Measurements from ENCODE around the gene KRT39.

The KRT39 gene

DNA sequence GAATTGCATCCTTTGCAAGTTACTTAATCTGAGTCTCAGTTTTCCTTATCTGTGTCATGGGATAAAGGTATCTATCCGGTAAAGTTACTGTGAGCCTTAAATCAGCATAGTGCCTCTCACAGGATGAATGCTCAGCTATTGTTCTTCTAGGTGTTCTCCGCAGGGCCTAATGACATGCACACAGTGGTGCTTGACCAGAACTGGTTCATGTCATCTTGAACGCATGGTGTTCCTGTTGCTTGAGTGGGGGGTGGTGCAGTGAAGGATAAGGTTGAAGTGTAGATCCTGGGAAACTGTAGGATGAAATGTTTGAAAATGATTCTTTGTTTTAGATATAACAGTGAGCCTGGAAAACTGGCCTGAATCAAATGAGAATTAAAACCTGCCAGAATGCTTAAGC, 13.4 kb upstream of the KRT39 start:
- no peak for DNase-seq

DNA sequence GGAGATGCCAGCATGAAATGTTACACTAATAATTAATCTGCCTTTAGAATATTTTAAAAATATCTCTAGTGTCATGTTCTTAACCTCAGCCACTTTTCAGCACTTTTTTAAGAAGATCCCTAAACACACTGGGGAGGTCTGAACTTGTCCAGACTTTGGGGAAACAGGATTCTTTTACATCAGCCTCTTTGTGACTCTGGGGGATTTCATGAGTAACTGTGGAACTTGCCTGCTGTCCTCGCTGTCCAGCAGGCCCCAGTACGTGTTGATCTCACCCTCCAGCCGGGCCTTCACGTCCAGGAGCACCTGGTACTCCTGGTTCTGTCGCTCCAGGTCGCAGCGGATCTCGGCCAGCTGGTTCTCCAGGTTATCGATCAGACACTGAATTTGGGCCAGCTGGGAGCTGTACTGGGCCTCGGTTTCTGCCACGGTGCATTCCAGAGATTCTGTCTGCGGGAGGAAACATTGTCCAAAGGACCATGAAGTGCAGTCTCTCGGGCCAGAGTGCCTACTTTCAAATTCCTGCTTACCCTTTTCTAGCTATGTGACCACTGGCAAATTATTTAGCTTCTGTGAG, 11.9 kb upstream of the KRT39 start:
- DNase-seq, result no peak

GRCh38 chr17:40975516-40975915, 8.8 kb upstream of the KRT39 start:
- no peak for DNase-seq

- no peak for DNase-seq
These were observed 7.6 kb upstream of the KRT39 start for GRCh38 chr17:40974366-40974765.

GRCh38 chr17:40967582-40967981, 834 bp upstream of the KRT39 start:
- DNase-seq, result no peak

GRCh38 chr17:40963838-40964237, 2.9 kb downstream of the KRT39 start:
- DNase-seq, result peak; percentile 45

- DNase-seq, result no peak
These were observed 4.6 kb downstream of the KRT39 start for GRCh38 chr17:40962059-40962561.

DNA sequence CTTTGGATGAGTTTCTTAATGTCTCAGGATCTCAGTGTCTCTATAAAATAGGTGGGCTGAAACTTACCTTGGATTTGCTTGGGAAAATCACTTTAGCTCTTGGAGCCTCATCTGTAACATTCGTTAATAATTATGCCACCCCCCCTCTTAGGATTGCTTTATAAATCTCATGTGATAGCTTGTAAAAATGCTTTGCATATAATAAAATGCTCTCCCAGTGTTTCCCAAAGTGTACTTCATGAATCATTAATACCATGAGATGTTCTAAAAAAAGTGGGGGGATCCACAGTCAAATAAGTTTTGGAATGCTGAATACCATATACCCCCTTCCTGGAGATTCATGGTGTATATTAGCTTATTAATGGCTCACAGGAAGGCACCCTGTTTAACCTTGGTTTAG, 5.2 kb downstream of the KRT39 start:
- DNase-seq, result no peak

GRCh38 chr17:40960144-40960543, 6.6 kb downstream of the KRT39 start:
- DNase-seq, result no peak

DNA sequence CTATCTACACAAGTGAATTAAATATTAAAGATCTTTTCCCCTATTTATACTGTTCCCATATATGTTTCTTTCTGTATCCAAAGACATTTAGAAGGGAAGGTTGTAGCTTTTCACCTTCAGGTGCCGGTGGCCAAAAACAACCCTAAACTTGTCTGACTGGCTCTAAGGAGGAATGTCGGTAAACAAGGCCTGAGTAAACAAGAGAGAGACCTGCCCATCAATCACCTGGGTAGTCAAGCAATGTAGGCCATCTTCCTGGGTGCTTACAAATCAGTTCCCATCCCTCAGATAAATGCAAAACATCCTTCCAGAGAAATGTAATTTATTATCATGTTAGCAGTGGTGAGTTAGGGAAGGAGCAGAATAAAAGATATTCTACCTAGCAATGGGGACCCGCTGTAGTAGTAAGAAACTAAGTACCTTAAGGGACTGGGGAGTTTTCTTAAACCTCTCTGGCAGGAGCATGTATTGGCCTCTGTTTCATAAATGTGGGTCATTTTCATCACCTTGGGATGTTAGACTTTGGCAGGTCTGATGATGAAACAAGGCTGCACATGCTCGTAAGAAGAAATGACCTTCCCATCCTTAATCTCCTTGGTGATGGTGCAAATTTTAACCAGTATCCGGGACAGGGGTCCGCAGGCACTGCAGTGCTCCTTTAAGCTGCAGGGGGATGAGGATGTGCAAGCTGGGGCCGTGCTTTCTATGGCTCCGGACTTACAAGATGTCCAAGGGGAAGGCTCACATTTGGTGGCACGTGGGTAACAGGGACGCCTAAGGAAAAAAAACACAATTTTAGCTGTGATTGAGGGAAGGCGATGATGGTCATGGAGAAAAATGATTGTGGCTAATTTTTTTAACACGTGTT, 8.4 kb downstream of the KRT39 start:
- DNase-seq, result no peak

DNA sequence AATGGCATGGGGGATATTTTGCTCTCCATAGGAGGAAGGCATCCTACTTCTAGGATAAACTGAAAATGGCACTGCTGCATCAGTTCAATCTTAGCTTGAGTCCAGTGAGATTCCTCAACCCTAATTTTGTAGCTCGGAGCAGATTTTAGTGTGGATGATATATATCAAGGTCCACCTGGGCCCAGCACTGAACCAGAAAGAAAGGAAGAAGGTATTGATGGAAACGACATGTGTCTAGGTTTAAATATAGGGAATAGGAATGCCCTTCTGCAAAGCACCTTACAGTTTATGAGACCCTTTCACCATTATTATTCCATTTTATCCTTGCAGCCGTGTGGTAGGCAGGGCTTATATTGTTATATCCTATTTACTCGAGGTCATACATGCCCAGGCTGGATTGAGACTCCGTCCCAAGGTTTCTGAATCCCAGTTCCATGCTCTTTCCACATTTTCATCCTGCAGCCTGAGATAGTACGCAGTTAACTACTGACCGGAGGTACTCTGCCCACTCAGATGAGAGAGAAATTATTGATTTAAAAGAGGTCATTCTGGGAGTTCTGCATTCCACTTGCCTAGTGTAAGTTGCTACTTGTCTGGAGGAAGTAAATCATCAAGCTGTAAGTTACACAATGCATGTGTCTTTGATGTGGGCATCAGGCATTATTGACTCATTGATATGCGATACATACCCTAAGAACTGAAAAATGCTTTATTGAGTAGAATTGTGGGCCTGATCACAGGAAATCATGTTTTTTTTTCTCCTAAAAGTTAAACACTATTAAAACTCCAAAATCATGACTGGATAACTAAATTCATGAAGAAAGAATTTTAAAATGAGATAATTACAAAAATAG, 10.1 kb downstream of the KRT39 start:
- peak; percentile 31 for DNase-seq

- peak; percentile 66 for DNase-seq
These were observed 12.9 kb downstream of the KRT39 start for GRCh38 chr17:40953881-40954280.

- peak; percentile 55 for DNase-seq
These were observed 14.1 kb downstream of the KRT39 start for GRCh38 chr17:40952661-40953060.

GRCh38 chr17:40952154-40952553, 14.6 kb downstream of the KRT39 start:
- DNase-seq, result no peak

- DNase-seq, result no peak
These were observed 15.6 kb downstream of the KRT39 start for GRCh38 chr17:40951011-40951622.

GRCh38 chr17:40950176-40950575, 16.6 kb downstream of the KRT39 start:
- no peak for DNase-seq

DNA sequence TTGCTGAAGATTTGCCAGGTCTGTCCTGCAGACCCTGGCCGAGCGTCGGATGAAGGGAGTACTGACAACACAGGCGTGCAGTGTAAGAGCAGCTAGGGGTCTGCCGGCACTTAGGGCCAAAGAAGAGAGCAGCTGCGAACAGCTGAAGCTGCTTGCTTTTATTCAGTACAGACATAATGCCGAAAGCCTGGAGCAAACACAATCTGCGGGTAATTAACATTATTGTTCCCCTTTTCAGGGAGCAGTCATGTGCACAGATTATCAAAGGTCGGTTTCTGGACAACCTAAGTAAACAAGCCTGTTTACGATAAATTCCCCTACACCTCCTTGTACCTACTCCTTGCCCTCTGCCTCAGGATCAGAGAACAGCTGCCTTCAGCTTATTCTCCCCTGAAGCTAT, 17.3 kb downstream of the KRT39 start:
- DNase-seq, result no peak

- no peak for DNase-seq
These were observed 18.8 kb downstream of the KRT39 start for GRCh38 chr17:40947929-40948328.

DNA sequence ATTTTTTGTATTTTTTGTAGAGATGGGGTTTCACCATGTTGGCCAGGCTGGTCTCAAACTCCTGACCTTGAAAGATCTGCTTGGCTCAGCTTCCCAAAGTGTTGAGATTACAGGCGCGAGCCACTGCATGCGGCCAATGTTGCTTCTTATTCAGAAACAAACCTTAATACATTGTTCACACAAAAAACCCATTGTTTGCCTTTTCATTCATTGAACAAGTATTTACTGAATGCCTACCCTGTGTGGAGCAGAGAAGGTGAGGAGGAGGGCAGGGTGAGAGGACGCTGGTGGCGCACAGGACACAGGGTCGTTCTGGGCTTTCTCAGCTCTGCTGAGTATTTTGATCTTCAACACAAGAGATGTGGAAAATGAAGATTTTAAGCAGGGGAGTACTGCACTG, 21.3 kb downstream of the KRT39 start:
- no peak for DNase-seq

DNA sequence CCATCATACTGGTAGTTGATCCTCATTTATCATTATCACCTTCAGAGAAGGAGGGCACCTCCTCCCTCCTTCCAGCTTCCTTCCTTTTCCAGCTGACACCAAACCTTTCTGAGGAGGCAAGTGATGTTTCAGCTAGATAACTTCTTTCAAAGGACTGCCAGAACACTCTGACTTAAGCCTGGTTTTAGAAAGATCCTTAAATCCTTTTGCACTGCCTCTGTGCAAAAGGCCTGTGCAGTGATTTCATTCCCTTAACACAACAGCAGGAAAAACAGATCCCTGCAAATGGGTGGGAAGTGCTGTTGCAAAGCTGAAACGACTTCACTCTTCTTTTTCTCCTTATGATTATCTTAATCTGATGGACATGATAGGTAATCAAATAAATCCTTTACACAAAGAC, 22.2 kb downstream of the KRT39 start:
- DNase-seq, result no peak

GRCh38 chr17:40942553-40942952, 24.2 kb downstream of the KRT39 start:
- DNase-seq, result no peak

- DNase-seq, result no peak
These were observed 26.5 kb downstream of the KRT39 start for GRCh38 chr17:40940266-40940665.

GRCh38 chr17:40938981-40939380, 27.8 kb downstream of the KRT39 start:
- no peak for DNase-seq
